Measurements from ENCODE around the gene ZBTB37. TPM values are rescaled to one million over a fixed set of nuclear protein-coding genes. Genes with fewer than 3 reads are reported as not detected.
"Not testable (repeated sequence)": the region's sequence is repeated elsewhere in the genome, so short reads cannot be mapped to it uniquely, and the experiment has no call there.

Gene ZBTB37
- total RNA-seq, 1 donor: 7.3 TPM

- no peak overlapping the region for H3K4me3 ChIP-seq (ENCODE audit: low read depth, low read length)
- no peak for DNase-seq (ENCODE audit: low read depth)
- TF ChIP-seq CTCF (IDR thresholded peaks at IDR 0.05; ENCODE audit: insufficient read depth, low read depth, low read length): no peak
Measured at GRCh38 chr1:173832748-173833147, 35.4 kb upstream of the ZBTB37 start.

GRCh38 chr1:173852105-173852504 lies 16.1 kb upstream of the ZBTB37 start:
- no peak overlapping the region for H3K4me3 ChIP-seq (ENCODE audit: low read depth, low read length)
- peak; percentile 24 for DNase-seq (ENCODE audit: low read depth)
- TF ChIP-seq CTCF (IDR thresholded peaks at IDR 0.05; ENCODE audit: insufficient read depth, low read depth, low read length): no peak

GRCh38 chr1:173853074-173853473 lies 15.1 kb upstream of the ZBTB37 start:
- no peak overlapping the region for H3K4me3 ChIP-seq (ENCODE audit: low read depth, low read length)
- TF ChIP-seq CTCF (IDR thresholded peaks at IDR 0.05; ENCODE audit: insufficient read depth, low read depth, low read length): no peak
- DNase-seq (ENCODE audit: low read depth): peak; percentile 87

- TF ChIP-seq CTCF (IDR thresholded peaks at IDR 0.05; ENCODE audit: insufficient read depth, low read depth, low read length): no peak
- no peak for DNase-seq (ENCODE audit: low read depth)
- H3K4me3 ChIP-seq (ENCODE audit: low read depth, low read length): no peak overlapping the region
Measured at GRCh38 chr1:173856014-173856413, 12.2 kb upstream of the ZBTB37 start.

- TF ChIP-seq CTCF (IDR thresholded peaks at IDR 0.05; ENCODE audit: insufficient read depth, low read depth, low read length): no peak
- H3K4me3 ChIP-seq (ENCODE audit: low read depth, low read length): no peak overlapping the region
Measured at GRCh38 chr1:173856903-173857302, 11.3 kb upstream of the ZBTB37 start.

GRCh38 chr1:173857363-173857917 lies 10.7 kb upstream of the ZBTB37 start:
- no peak for TF ChIP-seq CTCF (IDR thresholded peaks at IDR 0.05; ENCODE audit: insufficient read depth, low read depth, low read length)
- H3K4me3 ChIP-seq (ENCODE audit: low read depth, low read length): no peak overlapping the region
- no peak for DNase-seq (ENCODE audit: low read depth)

More at GRCh38 chr1:173856903-173857302, 11.3 kb upstream of the ZBTB37 start:
- DNase-seq (ENCODE audit: low read depth): no peak

- not testable (repeated sequence) for DNase-seq (ENCODE audit: low read depth); H3K4me3 ChIP-seq (ENCODE audit: low read depth, low read length)
Measured at GRCh38 chr1:173859547-173859946, 8.6 kb upstream of the ZBTB37 start.
